IPS-15b (cell line): ENCODE measurements around the gene MGAT5B.
"Not testable (repeated sequence)": the region's sequence is repeated elsewhere in the genome, so short reads cannot be mapped to it uniquely, and the experiment has no call there.

Experiments used
- H3K27me3 ChIP-seq: one replicate; pipeline ENCODE4 v1.6.1; 2013; ENCODE audit warnings: low read length; ENCODE audit not compliant: control insufficient read depth, insufficient read depth
- H3K36me3 ChIP-seq: one replicate; pipeline ENCODE4 v1.6.1; 2013; ENCODE audit warnings: low read length; ENCODE audit not compliant: control insufficient read depth, insufficient read depth
- H3K4me1 ChIP-seq: one replicate; pipeline ENCODE4 v1.6.1; 2013; ENCODE audit warnings: mild to moderate bottlenecking, low read length; ENCODE audit not compliant: control insufficient read depth, insufficient read depth
- H3K4me3 ChIP-seq: one replicate; pipeline ENCODE4 v1.5.1; 2013; ENCODE audit warnings: low read depth, low read length
- H3K9ac ChIP-seq: one replicate; pipeline ENCODE4 v1.6.1; 2013; ENCODE audit warnings: low read depth, mild to moderate bottlenecking, low read length
- H3K9me3 ChIP-seq: one replicate; pipeline ENCODE4 v1.6.1; 2013; ENCODE audit warnings: mild to moderate bottlenecking, low read length; ENCODE audit not compliant: control insufficient read depth, insufficient read depth

MGAT5B gene

DNA sequence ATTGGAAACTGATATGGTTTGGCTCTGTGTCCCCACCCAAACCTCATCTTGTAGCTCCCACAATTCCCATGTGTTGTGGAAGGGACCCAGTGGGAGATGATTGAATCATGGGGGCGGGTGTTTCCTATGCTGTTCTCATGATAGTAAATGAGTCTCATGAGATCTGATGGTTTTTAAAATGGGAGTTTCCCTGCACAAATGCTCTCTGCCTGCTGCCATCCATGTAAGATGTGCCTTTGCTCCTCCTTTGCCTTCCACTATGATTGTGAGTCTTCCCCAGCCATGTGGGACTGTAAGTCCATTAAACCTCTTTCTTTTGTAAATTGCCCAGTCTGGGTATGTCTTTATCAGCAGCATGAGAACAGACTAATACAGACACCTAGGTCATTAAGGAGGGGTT lies 109.8 kb downstream of the MGAT5B start:
- not testable (repeated sequence) for H3K27me3 ChIP-seq, H3K36me3 ChIP-seq, H3K9ac ChIP-seq, H3K4me3 ChIP-seq, H3K4me1 ChIP-seq, H3K9me3 ChIP-seq

- Histone ChIP-seq H3K27me3 (no peaks in the 10 kb centered on the region), H3K4me3 (no peak overlapping the region), H3K4me1 (peaks cover 3% of the 10 kb centered on the region), H3K9ac (no peak overlapping the region), H3K9me3 (no peaks in the 10 kb centered on the region), H3K36me3 (no peaks in the 10 kb centered on the region)
These were observed 113.5 kb downstream of the MGAT5B start for GRCh38 chr17:76981545-76982295.

DNA sequence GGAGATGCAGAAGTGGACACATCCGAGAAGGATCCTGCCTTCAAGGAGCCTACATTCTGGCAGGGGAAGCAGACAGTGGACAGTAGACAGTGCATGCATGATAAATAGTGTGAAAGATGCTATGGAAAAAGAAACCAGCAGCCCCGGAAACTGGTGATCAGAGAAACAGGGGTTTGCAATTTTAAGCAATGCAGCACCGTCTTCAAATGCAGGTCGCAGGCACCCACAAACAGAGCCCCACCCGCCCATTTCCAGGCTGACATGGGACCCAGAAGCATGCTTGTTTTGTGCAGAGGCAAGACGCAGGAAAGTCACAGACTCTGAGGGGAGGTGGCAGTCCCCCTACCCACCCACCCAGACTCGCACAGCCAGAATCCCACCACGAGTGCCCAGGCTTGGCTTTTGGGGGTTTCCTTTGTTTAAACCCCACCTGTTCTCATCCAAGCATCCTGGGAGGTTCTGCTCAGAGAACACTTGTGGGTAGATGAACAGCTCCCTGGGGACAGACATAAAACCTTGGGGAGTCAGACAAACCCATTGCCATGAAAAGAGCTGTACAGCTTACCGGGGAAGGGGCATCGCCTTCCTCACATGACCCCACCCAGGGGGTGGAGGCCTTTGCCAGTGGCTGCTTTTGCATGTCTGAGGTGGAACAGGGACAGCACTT lies 114.3 kb downstream of the MGAT5B start:
- Histone ChIP-seq H3K9ac (no peak overlapping the region), H3K27me3 (no peaks in the 10 kb centered on the region), H3K4me3 (no peak overlapping the region), H3K4me1 (peaks cover 3% of the 10 kb centered on the region), H3K9me3 (no peaks in the 10 kb centered on the region), H3K36me3 (no peaks in the 10 kb centered on the region)

DNA sequence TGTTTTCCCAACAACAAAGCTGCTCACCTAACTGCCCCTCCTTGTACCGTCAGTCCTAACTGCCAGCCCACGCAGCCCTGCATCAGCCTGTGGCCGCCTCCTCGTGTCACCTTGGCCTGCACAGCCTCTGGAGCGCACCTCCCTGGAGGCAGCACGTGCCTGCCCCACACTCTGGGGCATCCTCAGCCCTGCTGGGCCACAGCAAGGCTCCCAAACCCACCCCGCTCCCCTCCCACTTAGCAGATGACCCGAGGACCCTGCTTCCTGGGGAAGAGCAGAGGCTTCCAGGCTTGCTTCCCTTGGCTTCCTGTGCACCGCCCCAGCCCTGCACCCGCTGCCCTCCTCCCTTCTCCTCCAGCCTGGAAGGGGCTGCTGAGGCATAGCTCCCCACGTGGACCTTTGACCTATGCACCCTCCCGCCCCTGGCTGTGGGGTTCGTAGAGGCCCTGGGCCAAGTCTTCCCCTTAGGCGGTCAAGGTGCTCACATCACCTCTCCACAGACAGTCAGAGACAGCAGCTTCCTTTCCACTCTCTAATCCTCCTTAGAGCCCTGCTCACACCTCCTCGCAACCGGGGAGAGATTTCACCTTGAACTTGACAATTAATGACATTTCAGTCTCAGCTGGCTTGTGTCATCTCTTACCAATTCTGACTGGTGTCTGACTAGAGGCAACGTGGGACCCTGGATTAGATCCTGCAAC lies 115.0 kb downstream of the MGAT5B start:
- no peak overlapping the region for H3K4me3 ChIP-seq
- no peaks in the 10 kb centered on the region for H3K9me3 ChIP-seq
- no peaks in the 10 kb centered on the region for H3K27me3 ChIP-seq
- no peak overlapping the region for H3K9ac ChIP-seq
- H3K36me3 ChIP-seq, result no peaks in the 10 kb centered on the region
- H3K4me1 ChIP-seq, result peaks cover 3% of the 10 kb centered on the region

GRCh38 chr17:76986365-76986764 lies 118.2 kb downstream of the MGAT5B start:
- Histone ChIP-seq H3K27me3 (no peaks in the 10 kb centered on the region), H3K36me3 (no peaks in the 10 kb centered on the region), H3K9ac (no peak overlapping the region), H3K9me3 (no peaks in the 10 kb centered on the region), H3K4me3 (no peak overlapping the region), H3K4me1 (peaks cover 8% of the 10 kb centered on the region)

- Histone ChIP-seq H3K4me1 (peaks cover 8% of the 10 kb centered on the region), H3K27me3 (no peaks in the 10 kb centered on the region), H3K4me3 (no peak overlapping the region), H3K9me3 (no peaks in the 10 kb centered on the region), H3K36me3 (no peaks in the 10 kb centered on the region), H3K9ac (no peak overlapping the region)
These were observed 119.4 kb downstream of the MGAT5B start for GRCh38 chr17:76987486-76988093.

GRCh38 chr17:76988796-76989195 lies 120.6 kb downstream of the MGAT5B start:
- Histone ChIP-seq H3K4me1 (peaks cover 5% of the 10 kb centered on the region), H3K27me3 (no peaks in the 10 kb centered on the region), H3K4me3 (no peak overlapping the region), H3K9ac (no peak overlapping the region), H3K9me3 (no peaks in the 10 kb centered on the region), H3K36me3 (no peaks in the 10 kb centered on the region)

DNA sequence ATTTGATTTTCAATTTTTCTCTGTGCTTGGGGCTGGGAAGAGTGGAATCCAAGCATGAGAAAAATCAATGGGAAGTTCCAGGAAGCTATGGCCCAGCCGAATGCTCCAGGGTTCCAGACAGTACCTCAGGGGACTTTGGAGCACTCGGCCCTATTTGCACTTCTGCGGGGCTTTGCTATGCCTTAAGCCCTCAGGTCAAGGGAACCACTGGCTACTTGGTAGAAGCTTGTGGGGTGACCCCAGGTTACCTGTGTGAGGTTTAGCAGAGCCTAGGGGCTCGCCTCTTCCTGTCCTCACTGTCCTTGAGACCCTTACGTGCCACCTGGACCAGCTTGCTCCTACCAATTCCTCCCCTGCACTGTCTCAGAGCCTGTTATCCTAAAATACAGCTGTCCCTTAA lies 121.3 kb downstream of the MGAT5B start:
- Histone ChIP-seq H3K9ac (no peak overlapping the region), H3K27me3 (no peaks in the 10 kb centered on the region), H3K4me1 (peaks cover 5% of the 10 kb centered on the region), H3K9me3 (no peaks in the 10 kb centered on the region), H3K36me3 (no peaks in the 10 kb centered on the region), H3K4me3 (no peak overlapping the region)

DNA sequence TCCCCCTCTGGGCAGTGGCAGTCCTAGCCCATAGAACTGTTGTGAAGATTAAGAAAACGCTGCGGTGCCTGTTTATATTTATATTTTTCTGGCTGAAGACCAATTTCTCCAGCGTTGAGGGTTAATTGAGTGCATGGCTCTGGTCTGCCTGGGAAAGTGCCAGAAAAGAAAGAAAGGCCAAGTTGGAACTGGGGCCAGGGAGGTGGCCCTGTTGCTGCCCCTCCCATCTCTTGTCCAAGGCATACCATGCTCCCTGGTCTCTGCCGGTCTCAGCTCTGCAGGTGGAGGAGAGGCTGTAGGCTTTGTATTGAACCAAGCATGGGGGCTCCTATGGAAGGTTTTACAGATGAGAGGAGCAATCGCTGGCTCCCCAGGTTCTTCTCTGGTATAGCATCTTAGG lies 124.7 kb downstream of the MGAT5B start:
- Histone ChIP-seq H3K4me1 (peaks cover 20% of the 10 kb centered on the region), H3K9me3 (no peaks in the 10 kb centered on the region), H3K4me3 (no peak overlapping the region), H3K36me3 (no peaks in the 10 kb centered on the region), H3K9ac (no peak overlapping the region), H3K27me3 (no peaks in the 10 kb centered on the region)

DNA sequence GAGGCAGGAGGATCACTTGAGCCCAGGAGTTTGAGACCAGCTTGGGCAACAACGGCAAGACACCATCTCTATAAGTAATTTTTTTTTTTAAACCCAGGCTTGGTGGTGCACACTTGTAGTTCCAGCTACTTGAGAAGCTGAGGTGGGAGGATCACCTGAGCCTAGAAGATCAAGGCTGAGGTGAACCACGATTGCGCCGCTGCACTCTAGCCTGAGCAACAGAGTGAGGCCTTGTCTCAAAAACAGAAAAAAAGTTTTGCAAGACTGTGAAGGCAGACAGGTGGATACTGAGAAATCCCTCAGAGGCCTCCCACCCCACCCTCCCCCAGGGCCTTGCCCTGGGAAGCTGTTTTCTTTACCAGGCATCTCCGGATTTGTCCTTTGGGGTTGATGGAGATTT lies 125.4 kb downstream of the MGAT5B start:
- Histone ChIP-seq H3K4me3 (no peak overlapping the region), H3K27me3 (no peaks in the 10 kb centered on the region), H3K9ac (no peak overlapping the region), H3K9me3 (no peaks in the 10 kb centered on the region), H3K36me3 (no peaks in the 10 kb centered on the region), H3K4me1 (peaks cover 26% of the 10 kb centered on the region)

DNA sequence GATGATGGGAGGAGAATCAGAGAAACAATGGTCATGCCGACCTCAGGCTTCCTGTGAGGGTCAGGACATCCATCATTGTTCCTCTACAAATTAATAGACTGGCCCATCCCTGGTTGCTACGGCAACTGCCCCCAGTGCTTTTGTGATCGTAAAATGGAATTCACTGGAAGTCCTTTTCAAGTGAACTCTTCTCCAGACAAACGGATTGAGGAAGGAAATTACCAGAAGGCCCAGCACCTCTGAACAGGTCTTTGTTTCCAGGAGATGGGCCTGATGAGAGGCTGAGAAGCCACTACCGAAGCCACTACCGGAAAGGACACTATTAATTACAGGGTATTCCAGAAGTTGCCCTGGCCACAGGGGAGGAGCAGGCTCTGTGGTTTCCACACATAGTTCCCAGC lies 126.0 kb downstream of the MGAT5B start:
- Histone ChIP-seq H3K4me3 (no peak overlapping the region), H3K9ac (no peak overlapping the region), H3K9me3 (no peaks in the 10 kb centered on the region), H3K27me3 (no peaks in the 10 kb centered on the region), H3K36me3 (no peaks in the 10 kb centered on the region), H3K4me1 (peaks cover 26% of the 10 kb centered on the region)
